Right lobe of liver (tissue), 4 donors: ENCODE results near the gene KYAT1.

Experiments used
- CTCF ChIP-seq, 4 donors: fragments of 200-600 bp in 3 of 4; fragments of 450-650 bp in 1 of 4; IDR thresholded peaks; one replicate each; pipeline versions ENCODE4 v1.5.1 to v1.8.0; 2016 to 2022; ENCODE audit warnings: antibody characterized with exemption in 4 of 4, mild to moderate bottlenecking in 2 of 4
- POLR2A ChIP-seq: fragments of 450-650 bp; IDR thresholded peaks from one replicate; pipeline ENCODE4 v1.6.1; 2017; ENCODE audit warnings: antibody characterized with exemption, mild to moderate bottlenecking
- donor health status: DM: no; HTN: no; CAD: no.
- donor health status: DM: no; HTN: no; CAD: no.
- donor health status: DM: no; HTN: yes; CAD: no.

- TF ChIP-seq CTCF (IDR thresholded peaks at IDR 0.05) (no peak), POLR2A (no peak)
These were observed 53.5 kb downstream of the KYAT1 start for GRCh38 chr9:128828267-128828666.
